Measurements from ENCODE around the gene HIF1A.

HIF1A gene

DNA sequence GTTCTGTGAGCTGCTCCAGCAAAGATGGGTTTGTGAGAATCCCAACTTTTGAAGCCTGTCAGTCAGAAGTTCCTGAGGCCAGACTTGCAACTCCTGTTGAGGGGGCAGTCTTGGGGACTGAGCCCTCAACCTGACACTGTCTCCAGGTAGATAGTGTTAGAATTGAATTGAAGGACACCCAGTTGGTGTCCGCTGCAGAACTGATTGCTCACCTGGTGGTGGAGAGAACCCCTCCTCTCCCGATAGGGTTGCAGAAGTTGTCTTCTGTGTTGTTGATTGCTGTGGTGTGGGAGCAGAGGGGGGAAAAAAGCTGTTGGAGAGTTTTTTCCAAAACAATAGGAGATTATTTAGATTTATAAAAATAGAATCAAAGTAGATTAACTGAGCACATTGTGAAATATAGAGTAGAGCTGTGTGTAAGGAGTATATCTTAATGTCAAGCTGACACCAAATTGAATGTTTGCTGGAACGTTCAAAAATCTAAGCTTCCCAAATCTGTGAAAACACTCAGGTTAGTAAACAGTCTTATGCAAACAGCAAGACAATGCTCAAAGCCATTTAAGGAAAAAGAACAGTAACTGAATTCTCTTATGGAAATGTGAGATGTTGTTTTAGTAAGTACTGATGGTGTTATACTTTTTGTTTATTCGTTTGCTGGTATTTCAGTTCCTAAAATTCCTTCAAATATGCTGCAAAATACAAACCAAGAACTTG is 18.6 kb downstream of the HIF1A start:
- H3K27me3 ChIP-seq (ENCODE audit: control insufficient read depth, insufficient read depth, low read length): no peaks in the 10 kb centered on the region
- H3K9ac ChIP-seq (ENCODE audit: low read depth, low read length): no peak overlapping the region
- no peaks in the 10 kb centered on the region for H3K9me3 ChIP-seq (ENCODE audit: control insufficient read depth, insufficient read depth, low read length)
- H3K4me1 ChIP-seq (ENCODE audit: control insufficient read depth, insufficient read depth, low read length): peaks cover 45% of the 10 kb centered on the region
- no peak overlapping the region for H3K4me3 ChIP-seq (ENCODE audit: low read depth, low read length)
- no peaks in the 10 kb centered on the region for H3K36me3 ChIP-seq (ENCODE audit: control insufficient read depth, insufficient read depth, low read length)

DNA sequence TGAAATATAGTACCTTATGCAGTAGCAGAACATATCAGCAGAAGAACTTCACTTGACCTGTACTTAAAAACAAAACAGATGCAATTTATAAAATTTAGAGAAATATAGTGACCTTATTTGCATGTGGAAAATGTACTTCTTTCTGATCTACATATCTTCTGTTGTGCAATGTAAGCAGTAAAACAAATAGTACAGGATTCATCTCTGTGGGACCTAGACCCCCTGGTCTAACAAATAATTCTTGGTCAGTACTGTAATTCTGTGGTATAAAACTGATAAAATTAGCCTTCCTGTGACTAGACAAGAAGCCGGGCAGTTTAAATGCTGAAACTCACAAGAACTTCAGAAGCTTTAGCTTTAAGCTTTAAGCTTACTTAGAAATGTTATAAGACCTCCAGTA is 21.6 kb downstream of the HIF1A start:
- H3K4me1 ChIP-seq (ENCODE audit: control insufficient read depth, insufficient read depth, low read length): peaks cover 52% of the 10 kb centered on the region
- no peak overlapping the region for H3K9ac ChIP-seq (ENCODE audit: low read depth, low read length)
- H3K9me3 ChIP-seq (ENCODE audit: control insufficient read depth, insufficient read depth, low read length): no peaks in the 10 kb centered on the region
- no peak overlapping the region for H3K4me3 ChIP-seq (ENCODE audit: low read depth, low read length)
- H3K27me3 ChIP-seq (ENCODE audit: control insufficient read depth, insufficient read depth, low read length): no peaks in the 10 kb centered on the region
- H3K36me3 ChIP-seq (ENCODE audit: control insufficient read depth, insufficient read depth, low read length): no peaks in the 10 kb centered on the region

DNA sequence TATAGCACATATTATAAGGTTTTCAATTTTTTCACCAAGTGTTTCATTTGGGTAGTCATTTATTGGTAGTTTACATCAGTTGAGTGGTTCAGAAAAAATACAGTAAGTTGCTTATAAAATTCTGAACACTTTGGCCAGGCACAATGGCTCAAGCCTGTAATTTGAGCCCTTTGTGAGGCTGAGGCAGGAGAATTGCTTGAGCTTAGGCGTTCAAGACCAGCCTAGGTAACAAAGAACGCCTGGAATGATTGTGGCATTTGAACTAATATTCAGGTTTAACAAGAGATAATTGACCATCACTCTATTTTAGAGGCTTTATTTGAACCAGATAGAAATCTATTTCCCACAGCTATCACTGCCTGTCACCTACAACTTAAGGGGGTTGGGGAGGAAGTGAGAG is 22.7 kb downstream of the HIF1A start:
- Histone ChIP-seq H3K4me3 (ENCODE audit: low read depth, low read length) (no peak overlapping the region), H3K4me1 (ENCODE audit: control insufficient read depth, insufficient read depth, low read length) (peaks cover 44% of the 10 kb centered on the region), H3K9ac (ENCODE audit: low read depth, low read length) (no peak overlapping the region)

DNA sequence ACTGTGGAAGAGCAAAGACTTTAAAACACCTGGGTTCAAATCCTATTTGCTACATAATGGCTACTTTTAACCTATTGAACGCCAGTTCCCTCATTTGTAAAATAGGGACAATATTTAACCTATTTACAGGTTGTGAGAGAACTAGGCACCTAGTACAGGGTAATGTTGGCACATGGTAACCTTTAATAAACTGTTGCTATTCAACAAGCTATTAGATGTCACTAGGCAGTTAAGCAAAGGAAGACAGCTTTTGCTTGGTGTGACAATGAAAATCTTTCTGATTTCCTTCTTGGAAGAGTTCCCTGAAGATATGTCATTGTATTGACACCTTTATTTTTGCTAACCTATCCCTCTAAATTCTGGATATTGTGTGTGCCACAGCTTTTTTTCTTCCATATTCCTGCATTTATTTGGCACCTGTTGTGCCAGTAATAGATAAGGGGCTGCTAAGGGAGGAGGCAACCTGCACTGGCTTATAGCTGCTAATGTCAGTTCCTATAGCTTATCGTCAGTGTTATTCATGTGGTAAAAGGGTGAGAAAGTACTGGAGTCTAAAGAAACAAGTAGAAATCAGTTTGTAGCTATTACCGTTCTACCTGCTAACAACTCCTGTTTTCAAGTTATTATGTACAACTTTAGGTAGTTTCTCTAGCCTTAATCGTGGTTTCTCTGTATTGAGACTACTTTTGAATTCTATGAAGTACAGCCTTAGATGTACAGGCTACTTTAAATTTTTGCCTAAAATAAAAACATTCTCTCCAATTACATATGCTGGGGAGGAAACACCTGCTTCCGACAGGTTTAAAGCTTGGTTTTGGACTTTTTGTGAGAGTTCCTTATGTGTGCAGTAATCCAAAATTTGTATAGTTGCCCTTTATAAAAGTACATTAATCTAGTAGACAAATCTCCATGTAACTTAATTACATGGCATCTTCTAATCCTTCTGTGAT is 24.3 kb downstream of the HIF1A start:
- Histone ChIP-seq H3K4me3 (ENCODE audit: low read depth, low read length) (no peak overlapping the region), H3K36me3 (ENCODE audit: control insufficient read depth, insufficient read depth, low read length) (no peaks in the 10 kb centered on the region), H3K4me1 (ENCODE audit: control insufficient read depth, insufficient read depth, low read length) (peaks cover 31% of the 10 kb centered on the region), H3K9ac (ENCODE audit: low read depth, low read length) (no peak overlapping the region), H3K27me3 (ENCODE audit: control insufficient read depth, insufficient read depth, low read length) (no peaks in the 10 kb centered on the region), H3K9me3 (ENCODE audit: control insufficient read depth, insufficient read depth, low read length) (no peaks in the 10 kb centered on the region)

More for the DNA sequence above, 22.7 kb downstream of the HIF1A start:
- no peaks in the 10 kb centered on the region for H3K9me3 ChIP-seq (ENCODE audit: control insufficient read depth, insufficient read depth, low read length)
- no peaks in the 10 kb centered on the region for H3K36me3 ChIP-seq (ENCODE audit: control insufficient read depth, insufficient read depth, low read length)
- H3K27me3 ChIP-seq (ENCODE audit: control insufficient read depth, insufficient read depth, low read length): no peaks in the 10 kb centered on the region

DNA sequence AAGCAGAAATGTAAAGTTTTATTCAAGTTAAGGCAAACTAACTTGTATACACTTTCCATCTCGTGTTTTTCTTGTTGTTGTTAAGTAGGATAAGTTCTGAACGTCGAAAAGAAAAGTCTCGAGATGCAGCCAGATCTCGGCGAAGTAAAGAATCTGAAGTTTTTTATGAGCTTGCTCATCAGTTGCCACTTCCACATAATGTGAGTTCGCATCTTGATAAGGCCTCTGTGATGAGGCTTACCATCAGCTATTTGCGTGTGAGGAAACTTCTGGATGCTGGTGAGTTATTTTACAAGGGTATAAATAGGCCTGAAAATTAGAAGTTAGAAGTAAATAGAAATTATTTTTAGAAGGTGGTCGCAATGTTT is 25.0 kb downstream of the HIF1A start:
- Histone ChIP-seq H3K36me3 (ENCODE audit: control insufficient read depth, insufficient read depth, low read length) (no peaks in the 10 kb centered on the region), H3K9me3 (ENCODE audit: control insufficient read depth, insufficient read depth, low read length) (no peaks in the 10 kb centered on the region), H3K9ac (ENCODE audit: low read depth, low read length) (no peak overlapping the region), H3K4me1 (ENCODE audit: control insufficient read depth, insufficient read depth, low read length) (peaks cover 29% of the 10 kb centered on the region), H3K27me3 (ENCODE audit: control insufficient read depth, insufficient read depth, low read length) (no peaks in the 10 kb centered on the region), H3K4me3 (ENCODE audit: low read depth, low read length) (no peak overlapping the region)

DNA sequence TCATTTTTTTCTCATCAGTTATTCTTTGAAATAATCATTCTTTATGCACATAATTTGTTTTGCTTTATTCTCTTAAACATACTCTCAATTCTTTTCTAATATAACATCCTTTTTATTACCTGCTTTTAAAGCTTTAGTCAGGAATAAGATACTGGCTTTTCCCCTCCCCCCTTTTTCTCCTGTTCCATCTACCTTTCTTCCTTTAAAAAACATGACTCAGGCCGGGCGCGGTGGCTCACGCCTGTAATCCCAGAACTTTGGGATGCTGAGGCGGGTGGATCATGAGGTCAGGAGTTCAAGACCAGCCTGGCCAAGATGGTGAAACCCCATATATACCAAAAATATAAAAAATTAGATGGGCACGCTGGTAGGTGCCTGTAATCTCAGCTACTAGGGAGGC is 25.4 kb downstream of the HIF1A start:
- no peak overlapping the region for H3K4me3 ChIP-seq (ENCODE audit: low read depth, low read length)
- no peaks in the 10 kb centered on the region for H3K27me3 ChIP-seq (ENCODE audit: control insufficient read depth, insufficient read depth, low read length)
- no peak overlapping the region for H3K9ac ChIP-seq (ENCODE audit: low read depth, low read length)
- peaks cover 28% of the 10 kb centered on the region for H3K4me1 ChIP-seq (ENCODE audit: control insufficient read depth, insufficient read depth, low read length)
- H3K36me3 ChIP-seq (ENCODE audit: control insufficient read depth, insufficient read depth, low read length): no peaks in the 10 kb centered on the region
- H3K9me3 ChIP-seq (ENCODE audit: control insufficient read depth, insufficient read depth, low read length): no peaks in the 10 kb centered on the region

DNA sequence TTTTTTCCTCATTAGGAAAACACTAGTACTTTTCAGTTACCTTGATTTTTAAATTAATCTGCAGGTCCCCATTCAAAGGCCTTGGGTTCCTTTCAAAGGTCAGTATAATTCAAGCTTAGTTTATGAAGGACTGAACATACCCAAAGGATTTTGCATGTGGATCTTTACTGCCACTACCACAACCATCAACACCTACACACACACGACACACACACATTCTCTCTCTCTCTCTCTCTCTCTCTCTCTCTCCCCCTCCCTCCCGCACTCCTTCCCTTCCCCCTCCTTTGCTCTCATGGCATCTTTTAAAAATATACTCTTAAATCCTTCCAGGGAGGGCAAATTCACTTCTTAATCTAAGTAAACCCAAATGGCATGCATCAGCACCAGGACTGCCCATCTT is 28.8 kb downstream of the HIF1A start:
- peaks cover 13% of the 10 kb centered on the region for H3K4me1 ChIP-seq (ENCODE audit: control insufficient read depth, insufficient read depth, low read length)
- no peaks in the 10 kb centered on the region for H3K27me3 ChIP-seq (ENCODE audit: control insufficient read depth, insufficient read depth, low read length)
- peaks cover 25% of the 10 kb centered on the region for H3K36me3 ChIP-seq (ENCODE audit: control insufficient read depth, insufficient read depth, low read length)
- no peak overlapping the region for H3K4me3 ChIP-seq (ENCODE audit: low read depth, low read length)
- H3K9ac ChIP-seq (ENCODE audit: low read depth, low read length): no peak overlapping the region
- H3K9me3 ChIP-seq (ENCODE audit: control insufficient read depth, insufficient read depth, low read length): no peaks in the 10 kb centered on the region

DNA sequence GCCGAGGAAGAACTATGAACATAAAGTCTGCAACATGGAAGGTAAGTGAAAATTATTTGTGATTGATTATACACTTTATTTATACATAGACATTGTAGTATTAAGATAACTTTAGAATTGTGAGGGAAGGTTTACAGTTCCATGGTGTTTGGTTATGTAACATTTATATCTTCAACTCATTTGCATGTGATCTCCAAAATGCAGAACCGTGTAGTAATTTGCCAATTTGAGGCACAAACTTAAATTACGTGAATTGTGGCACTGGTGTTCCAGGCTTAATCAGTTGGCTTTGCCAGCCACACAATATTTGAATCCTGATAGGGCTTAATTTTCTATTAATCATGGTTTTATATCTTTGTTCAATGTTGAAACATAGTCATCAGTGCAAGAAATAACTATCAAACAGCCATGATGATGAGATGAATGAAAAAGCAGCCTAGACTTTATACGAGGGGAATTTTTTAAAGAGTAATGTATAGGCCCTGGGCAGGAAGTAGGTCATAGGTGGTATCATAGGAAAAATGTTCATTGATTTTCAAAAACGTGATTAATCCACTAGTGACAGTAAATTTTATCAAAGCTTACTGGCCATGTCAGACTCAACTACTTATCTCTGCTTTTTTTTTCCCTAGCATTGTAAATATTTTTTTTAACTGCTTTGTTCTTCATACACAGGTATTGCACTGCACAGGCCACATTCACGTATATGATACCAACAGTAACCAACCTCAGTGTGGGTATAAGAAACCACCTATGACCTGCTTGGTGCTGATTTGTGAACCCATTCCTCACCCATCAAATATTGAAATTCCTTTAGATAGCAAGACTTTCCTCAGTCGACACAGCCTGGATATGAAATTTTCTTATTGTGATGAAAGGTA is 31.7 kb downstream of the HIF1A start:
- Histone ChIP-seq H3K9me3 (ENCODE audit: control insufficient read depth, insufficient read depth, low read length) (no peaks in the 10 kb centered on the region), H3K4me1 (ENCODE audit: control insufficient read depth, insufficient read depth, low read length) (no peaks in the 10 kb centered on the region), H3K36me3 (ENCODE audit: control insufficient read depth, insufficient read depth, low read length) (peaks cover 28% of the 10 kb centered on the region), H3K9ac (ENCODE audit: low read depth, low read length) (no peak overlapping the region), H3K4me3 (ENCODE audit: low read depth, low read length) (no peak overlapping the region), H3K27me3 (ENCODE audit: control insufficient read depth, insufficient read depth, low read length) (no peaks in the 10 kb centered on the region)

DNA sequence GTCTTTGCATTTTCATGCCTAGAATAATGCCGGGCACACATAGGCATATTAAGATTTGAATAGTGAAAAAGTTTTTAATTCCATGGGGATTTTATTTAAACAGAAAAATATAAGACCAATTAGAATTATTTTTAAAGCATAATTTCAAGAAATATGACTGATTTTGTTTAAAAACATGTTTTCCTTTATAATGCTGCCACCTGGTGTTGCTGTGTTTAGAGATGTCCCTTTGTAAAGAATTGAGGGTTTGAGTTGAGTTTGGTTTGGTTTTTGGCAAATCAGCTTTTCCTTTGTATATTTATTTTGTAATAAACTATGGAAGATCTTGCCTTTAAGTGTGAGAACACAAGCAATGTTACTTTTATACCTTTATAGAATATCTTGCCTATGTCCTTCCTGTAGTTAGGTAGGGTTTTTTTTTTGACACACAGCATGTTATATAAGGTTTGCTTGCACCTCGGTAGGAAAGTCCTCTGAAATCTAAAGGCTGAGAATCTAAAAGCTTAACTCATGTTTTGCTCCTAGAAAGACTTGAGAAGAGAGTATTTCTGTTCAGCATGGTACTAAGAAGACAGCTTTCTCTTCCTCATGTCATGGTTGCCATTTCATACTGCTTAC is 35.6 kb downstream of the HIF1A start:
- Histone ChIP-seq H3K27me3 (ENCODE audit: control insufficient read depth, insufficient read depth, low read length) (no peaks in the 10 kb centered on the region), H3K36me3 (ENCODE audit: control insufficient read depth, insufficient read depth, low read length) (peaks cover 32% of the 10 kb centered on the region), H3K4me3 (ENCODE audit: low read depth, low read length) (no peak overlapping the region), H3K9me3 (ENCODE audit: control insufficient read depth, insufficient read depth, low read length) (no peaks in the 10 kb centered on the region), H3K9ac (ENCODE audit: low read depth, low read length) (no peak overlapping the region), H3K4me1 (ENCODE audit: control insufficient read depth, insufficient read depth, low read length) (no peaks in the 10 kb centered on the region)

DNA sequence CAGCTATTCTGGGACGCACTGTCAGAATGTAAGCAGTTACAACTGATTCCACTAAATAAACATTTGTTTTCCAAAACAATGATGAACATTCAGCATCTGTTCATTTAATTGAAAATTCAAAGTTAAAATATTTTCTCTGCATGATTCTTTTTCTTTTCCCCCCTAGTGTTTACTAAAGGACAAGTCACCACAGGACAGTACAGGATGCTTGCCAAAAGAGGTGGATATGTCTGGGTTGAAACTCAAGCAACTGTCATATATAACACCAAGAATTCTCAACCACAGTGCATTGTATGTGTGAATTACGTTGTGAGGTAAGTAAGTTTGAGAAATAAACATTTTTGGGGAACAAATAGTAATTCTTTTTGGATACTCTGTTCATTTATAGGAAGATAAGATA is 38.7 kb downstream of the HIF1A start:
- H3K4me1 ChIP-seq (ENCODE audit: control insufficient read depth, insufficient read depth, low read length): no peaks in the 10 kb centered on the region
- H3K36me3 ChIP-seq (ENCODE audit: control insufficient read depth, insufficient read depth, low read length): peaks cover 12% of the 10 kb centered on the region
- H3K9me3 ChIP-seq (ENCODE audit: control insufficient read depth, insufficient read depth, low read length): no peaks in the 10 kb centered on the region
- no peak overlapping the region for H3K9ac ChIP-seq (ENCODE audit: low read depth, low read length)
- no peak overlapping the region for H3K4me3 ChIP-seq (ENCODE audit: low read depth, low read length)
- H3K27me3 ChIP-seq (ENCODE audit: control insufficient read depth, insufficient read depth, low read length): no peaks in the 10 kb centered on the region

DNA sequence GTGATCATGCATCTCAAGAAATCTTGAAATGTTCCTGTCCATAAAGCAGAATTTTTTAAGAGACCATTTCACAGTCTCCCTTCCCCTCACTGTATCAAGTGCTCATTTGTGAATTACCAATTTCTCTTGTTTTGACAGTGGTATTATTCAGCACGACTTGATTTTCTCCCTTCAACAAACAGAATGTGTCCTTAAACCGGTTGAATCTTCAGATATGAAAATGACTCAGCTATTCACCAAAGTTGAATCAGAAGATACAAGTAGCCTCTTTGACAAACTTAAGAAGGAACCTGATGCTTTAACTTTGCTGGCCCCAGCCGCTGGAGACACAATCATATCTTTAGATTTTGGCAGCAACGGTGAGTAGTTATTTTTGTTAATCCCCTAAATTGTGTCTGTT is 41.4 kb downstream of the HIF1A start:
- Histone ChIP-seq H3K27me3 (ENCODE audit: control insufficient read depth, insufficient read depth, low read length) (no peaks in the 10 kb centered on the region), H3K4me1 (ENCODE audit: control insufficient read depth, insufficient read depth, low read length) (no peaks in the 10 kb centered on the region), H3K4me3 (ENCODE audit: low read depth, low read length) (no peak overlapping the region), H3K36me3 (ENCODE audit: control insufficient read depth, insufficient read depth, low read length) (peaks cover 15% of the 10 kb centered on the region), H3K9me3 (ENCODE audit: control insufficient read depth, insufficient read depth, low read length) (no peaks in the 10 kb centered on the region), H3K9ac (ENCODE audit: low read depth, low read length) (no peak overlapping the region)

All from iPS-15b (cell line).